Lung (tissue), 12 donors: ENCODE results near the gene VPS33B. TPM values are rescaled to one million over a fixed set of nuclear protein-coding genes. Genes with fewer than 3 reads are reported as not detected.

Experiments
- ATAC-seq: fragments of 200-7000 bp; cut with Tn5 transposase; one replicate; pipeline ENCODE4 v1.9.1; 2020; ENCODE audit warnings: moderate number of reproducible peaks; ENCODE audit not compliant: insufficient read depth, low FRiP score
- DNase-seq, 3 donors: peaks; one replicate each; pipeline ENCODE4 v3.0.0-alpha.2; 2013 to 2017
- H3K27ac ChIP-seq, 2 donors: one replicate each; pipeline ENCODE4 v1.5.1; 2013; ENCODE audit warnings: mild to moderate bottlenecking in 2 of 2, moderate library complexity in 2 of 2, control low read depth in 1 of 2, inconsistent platforms in 1 of 2, low read depth in 1 of 2, low read length in 1 of 2
- H3K27me3 ChIP-seq, 3 donors: one replicate each; pipeline ENCODE4 v1.5.1; 2013; ENCODE audit warnings: low read length in 2 of 3; ENCODE audit not compliant: control insufficient read depth in 3 of 3, insufficient read depth in 3 of 3
- H3K36me3 ChIP-seq, 4 donors: one replicate each; pipeline ENCODE4 v1.5.1; 2013; ENCODE audit warnings: low read length in 4 of 4, mild to moderate bottlenecking in 1 of 4, moderate library complexity in 1 of 4; ENCODE audit not compliant: control insufficient read depth in 4 of 4, insufficient read depth in 4 of 4
- H3K4me1 ChIP-seq, 5 donors: one replicate each; pipeline ENCODE4 v1.5.1; 2013; ENCODE audit warnings: low read length in 5 of 5, mild to moderate bottlenecking in 2 of 5, moderate library complexity in 1 of 5; ENCODE audit not compliant: control insufficient read depth in 5 of 5, insufficient read depth in 5 of 5
- H3K4me3 ChIP-seq: one replicate; pipeline ENCODE4 v1.5.1; 2013; ENCODE audit warnings: mild to moderate bottlenecking, control low read depth, moderate library complexity
- H3K9ac ChIP-seq, 2 donors: one replicate each; pipeline ENCODE4 v1.5.1; 2013; ENCODE audit warnings: low read length in 2 of 2, control low read depth in 1 of 2; ENCODE audit not compliant: insufficient read depth in 1 of 2
- H3K9me3 ChIP-seq, 4 donors: one replicate each; pipeline ENCODE4 v1.5.1; 2013; ENCODE audit warnings: low read length in 3 of 4, mild to moderate bottlenecking in 1 of 4, moderate library complexity in 1 of 4; ENCODE audit not compliant: control insufficient read depth in 4 of 4, insufficient read depth in 3 of 4
- WGBS, 2 donors: extraction: QIAGEN DNeasy Blood & Tissue Kit; methylation state at CpG; one replicate each; pipeline ENCODE4 v1.1.7; 2013; 5-methylcytosine and 5-hydroxymethylcytosine counted together
- polyA plus RNA-seq, 2 donors: library from polyadenylated mRNA; stranded (reverse); fragments of 200-250 nt; gene quantifications; one replicate each; pipeline ENCODE4 v1.2.1, GENCODE V29; 2013
- total RNA-seq, 2 donors: library from RNA; depleted of rRNA in 1 of 2; stranded (reverse); fragments of >200 nt in 1 of 2; gene quantifications; one replicate each; pipeline ENCODE4 v1.2.1, GENCODE V29; 2014 to 2021
- TF ChIP-seq, protein P1 (sequence below): IDR thresholded peaks from 2 replicates; pipeline ENCODE4 v1.5.1; 2012; ENCODE audit warnings: mild to moderate bottlenecking; ENCODE audit errors: control extremely low read depth, extremely low read depth
- donor health status: control.
- donor health status: control.
- donor health status: Bipolar disorder and iron deficiency.
- donor health status: healthy.
- donor health status: DM: yes; HTN: yes; CAD: no.

The VPS33B gene
- total and polyA plus RNA-seq, 4 donors: 6.5 to 20.7 (median 12.8) TPM

DNA sequence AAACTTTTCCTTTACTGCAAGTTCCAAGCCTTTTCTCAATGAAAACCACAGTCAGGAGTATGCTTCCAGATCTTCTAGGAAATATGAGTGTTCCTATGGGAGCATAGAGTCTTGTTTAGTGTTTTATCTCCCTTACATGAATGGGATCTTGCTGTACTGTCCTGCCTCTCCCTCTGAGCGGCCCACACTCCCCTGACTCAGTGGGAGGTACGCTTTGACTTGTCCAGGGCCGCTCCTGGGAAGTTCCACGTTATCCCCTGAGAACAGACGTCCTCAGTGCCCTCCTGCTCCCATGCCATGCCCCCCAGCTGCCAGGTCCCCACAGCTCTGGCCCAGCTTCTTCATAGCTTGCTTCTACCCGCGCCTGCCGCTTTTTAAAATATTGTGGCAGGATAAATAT lies 28.9 kb upstream of the VPS33B start:
- Histone ChIP-seq H3K27ac (no peak overlapping the region), H3K27me3 (peaks cover 0 to 9% (median 0%) of the 10 kb centered on the region in 3 donors), H3K36me3 (no peaks in the 10 kb centered on the region), H3K9me3 (no peaks in the 10 kb centered on the region), H3K9ac (no peak overlapping the region), H3K4me3 (no peak overlapping the region), H3K4me1 (no peaks in the 10 kb centered on the region)
- no peak for DNase-seq
- TF ChIP-seq, protein P1, sequence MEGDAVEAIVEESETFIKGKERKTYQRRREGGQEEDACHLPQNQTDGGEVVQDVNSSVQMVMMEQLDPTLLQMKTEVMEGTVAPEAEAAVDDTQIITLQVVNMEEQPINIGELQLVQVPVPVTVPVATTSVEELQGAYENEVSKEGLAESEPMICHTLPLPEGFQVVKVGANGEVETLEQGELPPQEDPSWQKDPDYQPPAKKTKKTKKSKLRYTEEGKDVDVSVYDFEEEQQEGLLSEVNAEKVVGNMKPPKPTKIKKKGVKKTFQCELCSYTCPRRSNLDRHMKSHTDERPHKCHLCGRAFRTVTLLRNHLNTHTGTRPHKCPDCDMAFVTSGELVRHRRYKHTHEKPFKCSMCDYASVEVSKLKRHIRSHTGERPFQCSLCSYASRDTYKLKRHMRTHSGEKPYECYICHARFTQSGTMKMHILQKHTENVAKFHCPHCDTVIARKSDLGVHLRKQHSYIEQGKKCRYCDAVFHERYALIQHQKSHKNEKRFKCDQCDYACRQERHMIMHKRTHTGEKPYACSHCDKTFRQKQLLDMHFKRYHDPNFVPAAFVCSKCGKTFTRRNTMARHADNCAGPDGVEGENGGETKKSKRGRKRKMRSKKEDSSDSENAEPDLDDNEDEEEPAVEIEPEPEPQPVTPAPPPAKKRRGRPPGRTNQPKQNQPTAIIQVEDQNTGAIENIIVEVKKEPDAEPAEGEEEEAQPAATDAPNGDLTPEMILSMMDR: no peak
- 69 to 73% methylated on average over 8 of the region's 8 CpGs for WGBS, 2 donors
- no peak for ATAC-seq

GRCh38 chr15:91050128-91050455 lies 27.7 kb upstream of the VPS33B start:
- no peak overlapping the region for H3K4me3 ChIP-seq
- 62 to 64% methylated on average over 4 of the region's 4 CpGs for WGBS, 2 donors
- peaks cover 0 to 3% (median 0%) of the 10 kb centered on the region in 3 donors for H3K27me3 ChIP-seq
- no peak for ATAC-seq
- no peaks in the 10 kb centered on the region for H3K4me1 ChIP-seq
- no peaks in the 10 kb centered on the region for H3K36me3 ChIP-seq
- no peak overlapping the region for H3K27ac ChIP-seq
- DNase-seq: no peak
- no peaks in the 10 kb centered on the region for H3K9me3 ChIP-seq
- no peak overlapping the region for H3K9ac ChIP-seq
- TF ChIP-seq, protein P1: no peak

DNA sequence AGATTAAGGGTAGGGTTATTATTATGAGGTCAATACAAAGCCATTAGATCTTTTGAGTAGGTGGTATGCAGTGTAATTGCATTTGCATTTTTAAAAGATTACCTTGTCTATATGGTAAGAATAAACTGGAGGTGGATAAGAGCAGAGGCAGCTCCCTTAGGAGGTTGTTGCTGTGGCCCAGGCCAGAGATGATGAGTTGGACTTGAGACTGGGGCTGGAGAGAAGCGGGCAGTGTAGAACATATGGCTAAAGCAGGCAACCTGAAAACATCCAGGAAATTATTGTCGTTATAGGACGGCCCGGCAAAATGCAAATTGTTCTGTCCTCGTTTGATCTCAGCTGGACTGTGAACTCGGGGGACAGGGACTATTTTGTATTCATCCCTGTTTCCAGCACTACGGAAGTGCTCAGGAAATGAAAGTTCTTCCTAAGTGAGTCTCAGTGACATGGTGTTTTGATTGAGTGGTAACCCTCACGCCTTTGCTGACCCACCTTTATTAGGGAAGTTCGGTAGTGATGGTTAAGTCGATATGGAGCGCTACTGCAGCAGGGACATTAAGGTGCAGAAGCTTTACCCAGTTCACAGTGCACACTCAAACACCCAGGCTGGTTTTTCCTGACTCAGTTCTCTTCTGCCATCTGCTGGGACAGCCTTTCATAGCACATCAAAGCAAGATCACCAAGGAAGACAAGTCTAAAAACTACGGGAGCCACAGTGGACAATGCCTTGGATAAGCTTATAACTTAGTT lies 27.2 kb upstream of the VPS33B start:
- no peak overlapping the region for H3K4me3 ChIP-seq
- no peak overlapping the region for H3K27ac ChIP-seq
- no peaks in the 10 kb centered on the region for H3K9me3 ChIP-seq
- H3K27me3 ChIP-seq: peaks cover 0 to 2% (median 0%) of the 10 kb centered on the region in 3 donors
- ATAC-seq (peak; percentile 82), DNase-seq (peak; percentile 73 to 81 (median 79))
- WGBS, 2 donors: 23 to 32% methylated on average over 12 of the region's 12 CpGs
- TF ChIP-seq, protein P1: peak; percentile 58
- H3K36me3 ChIP-seq: no peaks in the 10 kb centered on the region
- no peak overlapping the region for H3K9ac ChIP-seq
- no peaks in the 10 kb centered on the region for H3K4me1 ChIP-seq
